VCaP (cell line): ENCODE data around the gene EPB41L5.
"Not testable (repeated sequence)": the region's sequence is repeated elsewhere in the genome, so short reads cannot be mapped to it uniquely, and the experiment has no call there.

Experiments used
- H3K27ac ChIP-seq: fragments of 450-650 bp; 2 replicates; pipeline ENCODE4 v1.5.1; 2017
- TF ChIP-seq, protein P1 (sequence below): fragments of 450-650 bp; conservative IDR thresholded peaks from 2 replicates; pipeline ENCODE4 v1.5.1; 2017; ENCODE audit warnings: mild to moderate bottlenecking, moderate library complexity

EPB41L5 gene

DNA sequence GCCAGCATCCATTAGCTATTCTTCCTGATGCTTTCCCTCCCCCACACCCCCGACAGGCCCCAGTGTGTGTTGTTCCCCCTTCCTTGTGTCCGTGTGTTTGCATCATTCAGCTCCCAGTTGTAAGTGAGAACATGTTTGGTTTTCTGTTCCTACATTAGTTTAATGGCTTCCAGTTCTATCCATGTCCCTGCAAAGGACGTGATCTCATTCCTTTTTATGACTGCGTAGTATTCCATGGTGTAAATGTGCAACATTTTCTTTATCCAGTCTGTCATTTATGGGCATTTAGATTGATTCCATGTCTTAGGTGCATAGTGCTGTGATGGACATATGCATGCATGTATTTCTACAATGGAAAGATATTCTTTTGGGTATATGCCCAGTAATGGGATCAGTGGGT is 105.6 kb downstream of the EPB41L5 start:
- no peak overlapping the region for H3K27ac ChIP-seq
- TF ChIP-seq, protein P1, sequence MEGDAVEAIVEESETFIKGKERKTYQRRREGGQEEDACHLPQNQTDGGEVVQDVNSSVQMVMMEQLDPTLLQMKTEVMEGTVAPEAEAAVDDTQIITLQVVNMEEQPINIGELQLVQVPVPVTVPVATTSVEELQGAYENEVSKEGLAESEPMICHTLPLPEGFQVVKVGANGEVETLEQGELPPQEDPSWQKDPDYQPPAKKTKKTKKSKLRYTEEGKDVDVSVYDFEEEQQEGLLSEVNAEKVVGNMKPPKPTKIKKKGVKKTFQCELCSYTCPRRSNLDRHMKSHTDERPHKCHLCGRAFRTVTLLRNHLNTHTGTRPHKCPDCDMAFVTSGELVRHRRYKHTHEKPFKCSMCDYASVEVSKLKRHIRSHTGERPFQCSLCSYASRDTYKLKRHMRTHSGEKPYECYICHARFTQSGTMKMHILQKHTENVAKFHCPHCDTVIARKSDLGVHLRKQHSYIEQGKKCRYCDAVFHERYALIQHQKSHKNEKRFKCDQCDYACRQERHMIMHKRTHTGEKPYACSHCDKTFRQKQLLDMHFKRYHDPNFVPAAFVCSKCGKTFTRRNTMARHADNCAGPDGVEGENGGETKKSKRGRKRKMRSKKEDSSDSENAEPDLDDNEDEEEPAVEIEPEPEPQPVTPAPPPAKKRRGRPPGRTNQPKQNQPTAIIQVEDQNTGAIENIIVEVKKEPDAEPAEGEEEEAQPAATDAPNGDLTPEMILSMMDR: no peak

GRCh38 chr2:120121337-120121736 is 108.5 kb downstream of the EPB41L5 start:
- H3K27ac ChIP-seq: not testable (repeated sequence)

DNA sequence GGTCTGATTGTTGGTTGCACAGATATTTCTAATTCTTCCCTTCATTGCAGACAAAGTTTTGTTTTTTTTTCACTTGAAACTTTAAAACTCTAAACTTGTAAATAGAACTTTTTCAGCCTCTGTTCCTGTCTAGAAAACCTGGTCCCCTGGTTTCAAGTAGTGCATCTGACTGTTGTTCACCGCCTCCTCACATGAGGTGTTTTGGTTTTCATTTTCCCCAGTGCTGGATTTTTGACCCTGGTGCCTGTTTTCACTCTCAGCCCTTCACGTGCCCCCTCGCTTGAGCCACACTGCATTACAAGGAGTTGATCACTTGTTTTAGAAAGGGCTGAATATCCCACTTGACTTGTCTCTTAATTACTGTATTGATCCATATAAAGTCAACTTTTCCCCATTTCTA is 110.2 kb downstream of the EPB41L5 start:
- TF ChIP-seq, protein P1: no peak
- H3K27ac ChIP-seq: no peak overlapping the region

DNA sequence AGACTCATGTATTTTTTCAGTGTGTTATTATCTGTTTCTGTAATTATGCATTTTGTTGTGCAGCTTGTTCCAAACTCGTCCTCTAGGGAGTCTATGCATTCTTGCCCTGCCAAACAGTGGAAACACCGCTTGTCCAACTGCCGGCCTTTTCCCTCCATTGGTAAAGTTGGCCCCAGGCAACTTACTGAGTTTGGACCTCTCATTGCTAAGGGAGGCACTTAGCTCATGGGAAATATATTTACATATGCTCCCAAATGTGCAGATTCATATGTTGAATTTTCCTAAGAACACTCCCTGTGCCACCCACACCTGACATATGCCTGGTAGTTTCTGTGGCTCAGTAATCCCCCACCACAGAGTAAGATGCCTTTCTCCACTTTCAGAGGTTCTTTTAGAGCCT is 112.3 kb downstream of the EPB41L5 start:
- no peak overlapping the region for H3K27ac ChIP-seq
- TF ChIP-seq, protein P1: no peak

- H3K27ac ChIP-seq: no peak overlapping the region
- TF ChIP-seq, protein P1: no peak
Measured at GRCh38 chr2:120128216-120128615, 115.3 kb downstream of the EPB41L5 start.

DNA sequence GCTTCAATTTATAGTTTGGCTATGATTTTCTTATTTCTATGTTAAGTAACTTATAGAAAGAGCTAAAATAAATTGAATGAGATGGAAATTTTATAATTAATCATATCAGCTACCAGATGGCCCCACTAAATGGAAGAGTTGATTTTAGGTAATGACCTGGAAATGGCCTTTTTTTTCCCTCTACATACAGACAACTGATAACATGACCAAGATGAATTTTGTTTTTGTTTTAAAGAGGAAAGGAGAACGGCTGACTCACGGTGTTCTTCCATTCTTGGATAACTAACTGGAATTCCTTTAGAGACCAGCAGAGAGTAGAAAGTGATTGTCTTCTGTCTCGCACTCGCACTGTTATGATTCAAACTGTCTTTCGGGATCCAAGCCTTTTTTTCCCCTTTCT is 119.3 kb downstream of the EPB41L5 start:
- TF ChIP-seq, protein P1: no peak
- H3K27ac ChIP-seq: no peak overlapping the region

DNA sequence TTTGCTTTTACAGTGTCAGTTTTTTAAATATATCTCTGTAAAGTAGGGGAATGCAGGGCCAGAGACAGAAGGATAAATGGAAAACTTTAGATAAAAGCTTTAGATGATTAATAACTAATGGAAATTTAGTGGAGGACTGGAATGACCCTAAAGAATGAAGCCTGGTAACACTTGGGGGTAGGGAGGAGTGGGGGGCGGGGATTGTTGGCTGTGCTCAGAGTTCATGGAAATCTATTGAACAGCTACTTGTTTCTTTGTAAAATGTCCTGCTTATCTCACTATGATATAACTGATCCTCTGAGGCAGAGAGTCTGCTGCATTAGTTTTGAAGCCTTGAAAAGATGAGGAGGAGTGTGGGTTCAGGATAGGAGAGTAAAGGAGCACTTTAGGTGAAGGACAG is 119.8 kb downstream of the EPB41L5 start:
- TF ChIP-seq, protein P1: no peak
- H3K27ac ChIP-seq: no peak overlapping the region

- H3K27ac ChIP-seq: no peak overlapping the region
- TF ChIP-seq, protein P1: no peak
Measured at GRCh38 chr2:120133572-120134244, 120.8 kb downstream of the EPB41L5 start.
